Right forelimb (tissue), 1 donor: Measurements from ENCODE around the gene MIS18BP1.
"Not testable (repeated sequence)": the region's sequence is repeated elsewhere in the genome, so short reads cannot be mapped to it uniquely, and the experiment has no call there.

Experiments used
- DNase-seq: peaks from one replicate; pipeline ENCODE4 v3.0.0-alpha.2; 2018

Gene MIS18BP1

DNA sequence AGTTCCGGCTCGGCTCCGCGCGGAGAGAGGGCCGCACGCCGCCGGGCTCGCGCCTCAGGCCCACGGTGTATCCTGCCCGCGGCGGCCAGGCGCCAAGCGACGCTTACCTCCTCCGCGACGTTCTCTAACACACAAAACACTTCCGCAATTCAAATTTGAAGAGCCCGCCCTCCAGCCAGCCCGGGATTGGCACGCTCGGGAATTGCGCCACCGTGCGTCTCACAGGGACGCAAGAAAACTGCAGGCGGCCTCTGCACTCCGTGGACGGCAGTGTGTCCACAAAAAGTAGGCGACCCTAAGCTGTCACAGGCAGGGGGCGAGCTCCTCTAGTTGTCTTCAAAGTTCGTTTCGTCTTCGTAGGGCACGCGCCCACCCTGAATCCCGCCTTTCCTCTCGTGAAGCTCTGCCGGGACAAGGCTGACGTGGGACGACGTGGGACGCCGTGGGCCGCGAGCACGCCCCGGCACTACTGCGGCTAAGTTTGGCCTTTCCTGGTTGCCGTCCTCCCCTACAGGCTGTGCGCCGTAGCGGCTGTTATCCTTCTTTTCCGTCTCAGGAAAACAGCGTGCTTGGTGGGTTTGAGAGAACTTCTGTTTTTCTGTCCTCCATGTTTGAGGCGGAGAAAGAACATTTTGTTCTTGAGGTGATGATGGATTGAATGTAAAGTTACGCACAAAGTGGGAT is at the start of gene MIS18BP1:
Gene MIS18BP1, minus strand, starts transcription at position 133 of the 684 bp plus-strand sequence. CDS start 5,916 bp downstream, outside the sequence.
- peak; percentile 97 for DNase-seq

DNA sequence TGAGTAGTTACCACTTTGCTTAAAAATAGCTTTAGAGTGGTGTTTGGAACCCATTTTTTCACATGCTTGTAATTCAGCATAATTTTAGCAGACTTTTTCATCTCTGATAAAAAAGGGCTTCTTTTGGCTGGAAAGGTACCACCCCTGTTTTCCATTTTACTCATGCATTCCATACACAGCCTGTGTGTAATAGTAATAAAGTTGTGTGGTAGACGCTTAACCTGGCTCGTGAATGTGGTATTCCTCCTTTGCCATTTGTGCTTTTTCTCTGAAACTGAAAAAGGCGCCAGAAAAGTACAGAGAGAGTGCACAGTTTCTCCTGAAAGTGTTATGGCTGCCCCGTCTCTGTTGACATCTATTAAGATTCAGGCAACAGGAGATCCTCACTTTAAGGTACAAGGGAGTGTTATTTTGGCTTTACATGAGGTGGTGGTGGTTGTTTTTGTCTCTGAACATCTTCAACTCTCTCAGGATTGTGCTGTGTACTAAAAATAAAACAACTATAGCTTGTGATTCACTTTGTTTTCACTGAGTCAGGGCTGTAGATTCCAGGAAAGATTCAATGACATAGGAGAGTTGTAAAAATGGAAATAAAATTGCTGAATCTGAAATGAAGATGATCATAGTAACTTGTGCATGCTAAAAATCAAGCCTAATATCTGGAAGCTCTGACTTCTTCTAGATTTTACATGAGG is 45.6 kb upstream of the MIS18BP1 start:
- no peak for DNase-seq

DNA sequence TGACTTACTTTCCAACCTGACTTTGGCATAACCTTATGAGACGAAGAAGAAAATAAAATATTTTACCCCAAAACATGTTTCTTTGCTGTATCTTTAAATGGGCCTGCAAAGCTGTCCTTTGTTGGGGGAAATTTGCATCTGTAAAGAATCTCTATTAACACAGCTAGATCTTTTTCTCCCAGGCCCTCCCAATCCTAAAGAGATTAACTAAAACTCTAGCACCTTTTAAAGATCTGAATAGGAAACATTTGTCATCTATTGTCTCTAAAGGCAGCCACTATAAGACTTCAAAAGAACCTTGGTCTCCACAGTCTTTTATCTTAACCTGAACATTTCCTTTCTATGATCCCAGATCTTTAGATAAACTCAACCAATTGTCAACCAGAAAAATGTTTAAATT is 41.8 kb upstream of the MIS18BP1 start:
- not testable (repeated sequence) for DNase-seq

GRCh38 chr14:45290547-45290946 is 37.5 kb upstream of the MIS18BP1 start:
- no peak for DNase-seq

- DNase-seq = no peak
Observed at GRCh38 chr14:45287610-45288009, 34.6 kb upstream of the MIS18BP1 start.

GRCh38 chr14:45284802-45285201 is 31.8 kb upstream of the MIS18BP1 start:
- DNase-seq = no peak

DNA sequence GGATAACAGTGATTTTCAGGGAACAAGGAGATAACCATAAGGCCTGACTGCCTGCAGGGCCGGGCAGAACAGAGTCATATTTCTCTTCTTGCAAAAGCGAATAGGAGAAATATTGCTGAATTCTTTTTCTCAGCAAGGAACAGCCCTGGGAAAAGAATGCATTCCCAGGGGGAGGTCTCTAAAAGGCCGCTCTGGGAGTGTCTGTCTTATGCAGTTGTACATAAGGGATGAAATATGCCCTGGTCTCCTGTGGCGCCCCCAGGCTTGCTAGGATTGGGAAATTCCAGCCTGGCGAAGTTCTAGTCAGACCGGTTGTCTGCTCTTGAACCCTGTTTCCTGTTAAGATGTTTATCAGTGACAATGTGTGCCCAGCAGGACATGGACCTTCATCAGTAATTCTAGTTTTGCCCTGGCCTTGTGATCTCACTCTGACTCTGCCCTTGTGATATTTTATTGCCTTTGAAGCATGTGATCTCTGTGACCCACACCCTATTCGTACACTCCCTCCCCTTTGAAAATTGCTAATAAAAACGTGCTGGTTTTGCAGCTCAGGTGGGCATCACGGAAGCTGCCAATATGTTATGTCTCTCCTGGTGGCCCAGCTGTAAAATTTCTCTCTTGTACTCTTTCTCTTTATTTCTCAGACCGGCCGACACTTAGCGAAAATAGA is 28.9 kb upstream of the MIS18BP1 start:
- DNase-seq = not testable (repeated sequence)

DNA sequence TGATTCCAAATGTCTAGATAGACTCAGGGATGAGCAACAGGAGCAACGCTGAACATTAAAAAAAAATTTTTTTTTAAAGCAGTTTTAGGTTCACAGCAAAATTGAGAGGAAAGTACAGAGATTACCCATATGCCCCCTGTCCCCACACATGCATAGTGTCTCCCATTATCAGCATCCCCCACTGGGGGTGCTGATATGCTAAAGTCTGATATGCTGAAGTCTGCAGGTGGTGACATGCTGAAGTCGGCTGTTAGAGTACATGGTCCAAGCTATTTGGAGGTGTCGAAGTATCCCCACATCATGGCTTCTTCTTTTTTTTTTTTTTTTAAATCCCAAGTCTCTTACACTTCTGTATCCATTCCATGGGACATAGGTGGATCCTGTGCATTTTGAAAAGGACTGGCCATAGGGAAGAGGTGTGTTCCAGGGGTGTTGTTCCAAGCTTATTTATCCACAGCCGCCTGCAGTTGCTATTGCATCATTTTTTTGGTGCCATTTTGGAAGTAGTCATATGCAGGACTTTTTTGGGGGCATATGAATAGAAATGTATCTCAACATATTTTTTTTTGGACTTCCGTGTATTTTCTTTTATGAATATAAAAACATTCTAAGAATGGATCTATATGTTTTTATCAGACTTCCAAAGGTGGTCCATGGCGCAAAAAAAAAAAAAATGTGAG is 19.0 kb upstream of the MIS18BP1 start:
- DNase-seq = no peak

- DNase-seq = no peak
Observed at GRCh38 chr14:45270031-45270430, 17.0 kb upstream of the MIS18BP1 start.

DNA sequence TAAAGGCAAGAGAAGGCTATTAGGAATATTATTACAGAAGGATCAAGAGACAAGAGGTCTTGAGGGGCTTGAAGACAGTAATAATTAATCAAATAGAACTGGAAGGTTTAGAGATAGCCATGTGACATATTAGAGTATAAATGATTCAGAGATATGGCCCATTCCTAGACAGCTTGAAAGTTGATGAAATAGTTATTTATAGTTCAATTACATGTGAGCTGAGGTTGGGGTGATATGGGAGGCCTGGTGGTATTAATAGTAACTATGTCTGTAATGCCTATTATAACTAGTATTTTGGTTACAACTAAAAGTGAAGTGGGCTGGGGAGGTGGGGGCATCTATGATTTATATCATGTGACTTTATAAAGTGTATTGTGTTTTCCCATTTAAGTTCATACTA is 14.1 kb upstream of the MIS18BP1 start:
- DNase-seq = no peak

- no peak for DNase-seq
Observed at GRCh38 chr14:45262637-45263036, 9.6 kb upstream of the MIS18BP1 start.

DNA sequence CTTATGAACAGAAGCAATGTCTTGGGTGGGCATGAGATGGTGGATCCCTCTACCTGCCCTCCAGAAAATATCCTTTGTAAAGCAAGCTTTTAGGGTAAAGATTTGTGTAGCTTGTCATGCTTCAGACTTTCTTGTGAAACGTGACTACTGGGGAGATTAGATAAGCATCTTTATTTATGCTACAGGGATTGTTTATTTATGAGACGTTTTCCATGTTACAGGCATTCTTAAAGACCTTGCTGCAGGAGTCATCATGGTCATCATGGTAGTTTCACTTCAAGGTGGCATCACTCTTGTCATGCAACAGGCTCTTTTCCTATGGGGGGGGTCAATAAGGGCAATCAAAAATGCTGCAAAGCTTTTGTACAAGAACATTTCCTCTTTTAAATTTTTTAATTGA is 8.2 kb upstream of the MIS18BP1 start:
- DNase-seq = no peak

DNA sequence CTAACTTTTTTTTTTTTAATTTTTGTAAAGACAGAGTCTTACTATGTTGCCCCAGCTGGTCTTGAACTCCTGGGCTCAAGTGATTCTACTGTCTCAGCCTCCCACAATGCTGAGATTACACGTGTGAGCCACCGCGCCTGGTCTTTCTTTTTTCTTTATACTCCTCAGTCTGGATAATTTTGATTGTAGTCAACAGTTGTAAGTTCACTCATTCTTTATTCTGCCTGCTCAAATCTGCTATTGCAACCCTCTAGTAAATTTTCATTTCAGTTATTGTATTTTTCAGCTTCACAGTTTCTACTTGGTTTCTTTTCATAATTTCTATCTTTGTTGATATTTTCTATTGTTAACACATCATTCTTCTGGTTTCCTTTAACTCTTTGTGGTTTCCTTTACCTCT is 5.8 kb upstream of the MIS18BP1 start:
- DNase-seq = no peak

GRCh38 chr14:45258073-45258472 is 5.1 kb upstream of the MIS18BP1 start:
- DNase-seq = no peak

DNA sequence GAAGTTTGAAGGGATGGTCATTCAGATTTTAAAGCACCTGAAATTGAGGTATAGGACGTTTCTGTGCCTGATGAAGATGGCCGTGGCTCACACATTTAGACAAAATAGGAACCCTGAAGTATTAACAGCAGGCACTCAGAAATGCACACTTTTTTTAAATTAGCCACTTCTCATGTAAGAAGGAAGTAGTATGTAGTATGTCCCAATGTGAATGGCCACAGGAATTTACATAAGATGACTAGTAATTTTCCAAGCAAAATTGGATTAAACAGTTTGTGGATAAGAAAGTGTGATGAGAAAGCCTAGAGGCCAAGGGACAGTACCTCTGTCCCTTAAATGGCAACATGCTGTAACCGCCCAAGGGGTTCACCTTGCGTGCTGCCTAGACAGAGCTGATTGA is 1.8 kb upstream of the MIS18BP1 start:
- no peak for DNase-seq

DNA sequence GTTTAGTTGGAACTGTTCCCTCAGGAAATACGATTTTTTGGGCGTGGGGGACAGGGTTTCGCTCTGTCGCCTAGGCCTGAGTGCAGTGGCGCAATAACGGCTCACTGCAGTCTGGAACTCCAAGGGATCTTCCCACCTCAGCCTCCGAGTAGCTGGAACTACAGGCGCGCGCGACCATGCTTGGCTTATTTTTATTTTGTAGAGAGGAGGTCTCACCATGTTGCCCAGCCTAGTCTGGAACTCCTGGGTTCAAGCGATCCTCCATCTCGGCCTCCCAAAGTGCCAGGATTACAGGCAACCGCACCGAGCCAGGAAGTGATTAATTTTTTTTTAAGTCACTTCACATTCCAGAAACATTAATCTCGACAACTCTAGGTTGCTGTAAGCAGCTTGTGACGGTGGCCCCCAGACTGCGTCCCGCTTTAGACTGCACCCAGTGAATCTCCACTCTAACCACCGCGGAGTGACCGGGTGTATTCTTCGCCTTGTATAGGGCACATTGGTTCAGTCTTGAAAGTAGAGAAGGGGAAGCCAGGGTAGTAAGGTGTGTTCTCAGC is 830 bp upstream of the MIS18BP1 start:
- DNase-seq = peak; percentile 52

DNA sequence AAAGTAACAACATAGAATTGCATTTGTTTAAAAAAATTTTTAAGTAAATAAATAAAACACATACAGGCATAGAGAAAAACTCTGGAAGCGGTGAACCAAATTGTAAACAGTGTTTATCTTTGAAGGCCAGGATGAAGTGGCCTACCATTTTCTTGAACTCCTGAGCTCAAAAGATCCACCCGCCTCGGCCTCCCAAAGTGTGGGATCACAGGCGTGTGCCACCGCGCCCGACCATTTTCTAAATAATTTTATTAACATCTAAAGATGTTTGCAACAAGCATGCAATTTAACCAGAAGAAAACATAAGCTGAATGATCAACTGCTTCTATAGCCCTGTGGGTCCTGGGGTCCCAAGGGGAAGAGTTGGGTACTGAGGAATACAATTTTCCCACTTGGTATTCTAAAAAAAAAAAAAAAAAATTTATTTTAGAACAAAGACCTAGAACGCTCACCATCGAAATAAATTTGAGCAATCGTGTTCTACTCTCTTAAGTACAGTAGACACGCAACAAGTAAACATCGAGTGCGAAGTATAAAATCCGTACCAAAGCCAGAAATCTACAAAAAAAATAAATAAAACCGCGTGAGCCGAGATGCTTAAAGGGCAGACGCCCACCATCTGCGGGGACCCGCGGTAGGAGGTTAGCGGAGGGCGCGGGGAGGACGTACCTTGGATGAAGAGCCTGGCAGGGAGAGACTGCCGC is 484 bp downstream of the MIS18BP1 start:
- peak; percentile 51 for DNase-seq

GRCh38 chr14:45251912-45252311 is 1.1 kb downstream of the MIS18BP1 start:
- no peak for DNase-seq

DNA sequence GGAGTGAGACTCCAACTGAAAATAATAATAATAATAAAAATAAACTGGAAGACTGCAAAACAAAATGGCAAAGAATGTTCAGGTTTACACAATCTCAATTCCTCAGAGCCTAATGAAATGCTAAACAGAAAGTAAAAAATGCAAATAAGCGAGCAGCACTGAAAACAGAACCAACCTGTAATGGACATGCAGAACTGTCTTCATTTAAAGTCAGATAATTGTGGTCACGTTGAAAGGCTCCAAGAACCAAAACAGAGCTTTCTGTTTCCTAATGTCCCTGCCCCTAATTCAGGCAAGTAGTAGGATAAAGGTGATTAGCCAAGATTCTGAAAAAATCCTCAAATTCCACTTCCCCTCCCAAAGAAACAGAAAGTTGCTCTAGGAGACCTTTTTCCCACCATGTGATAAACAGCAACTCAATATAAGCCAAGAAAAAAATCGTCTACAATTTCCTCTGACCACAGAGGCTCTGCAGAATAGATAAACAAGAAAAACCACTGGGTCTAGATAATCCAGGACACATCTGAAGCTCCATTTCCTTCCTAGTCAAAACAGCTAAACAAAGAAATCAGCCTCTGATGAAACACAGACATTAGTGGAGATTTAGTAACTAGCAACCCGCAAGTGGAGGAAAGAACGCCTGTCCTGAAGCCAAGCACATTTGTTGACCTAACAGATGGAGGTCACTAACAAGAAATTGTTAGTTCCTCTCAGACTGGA is 3.0 kb downstream of the MIS18BP1 start:
- no peak for DNase-seq

DNA sequence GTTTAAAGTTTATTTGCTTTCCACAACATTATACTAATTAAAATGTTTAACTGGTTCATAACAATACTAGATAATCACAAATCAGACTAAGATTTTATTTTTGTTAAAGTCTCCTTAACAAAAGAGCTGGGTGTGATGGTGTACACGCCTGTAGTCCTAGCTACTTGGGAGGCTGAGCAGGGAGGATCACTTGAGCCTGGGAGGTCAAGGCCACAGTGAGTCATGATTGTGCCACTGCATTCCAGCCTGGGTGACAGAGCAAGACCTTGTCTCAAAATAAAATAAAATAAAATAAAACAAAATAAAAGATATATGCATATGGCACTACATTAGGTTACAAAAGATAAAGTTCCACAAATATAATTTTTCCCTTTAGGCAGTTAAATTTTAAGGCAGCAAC is 5.6 kb downstream of the MIS18BP1 start:
- no peak for DNase-seq

GRCh38 chr14:45246691-45247090 is 6.3 kb downstream of the MIS18BP1 start:
- DNase-seq = no peak

DNA sequence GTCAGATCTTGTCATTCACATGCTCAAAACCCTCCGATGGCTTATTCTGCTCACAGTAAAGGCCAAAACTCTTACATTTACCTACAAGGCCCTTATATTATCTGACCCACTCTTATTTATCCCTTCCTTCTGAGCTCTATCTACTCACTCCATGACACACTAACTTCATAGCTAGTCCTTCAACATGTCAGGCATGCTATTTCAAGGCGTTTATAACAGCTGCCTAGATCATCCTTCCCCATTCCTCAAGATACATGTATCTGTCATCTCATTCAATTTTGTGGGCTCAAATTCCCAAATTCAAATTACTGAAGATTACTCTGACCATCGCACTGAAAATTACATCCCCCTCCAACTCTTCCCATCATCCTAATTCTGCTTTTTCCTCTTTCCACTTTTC is 6.9 kb downstream of the MIS18BP1 start:
- DNase-seq = no peak
